Activated CD4-positive, alpha-beta T cell treated with anti-CD3 and anti-CD28 coated beads, Interleukin-2, amount 10 ng/mL, durations not matched to agents 24 days and 14 days (primary cell): ENCODE measurements around the gene ZBTB5. TPM values are rescaled to one million over a fixed set of nuclear protein-coding genes. Genes with fewer than 3 reads are reported as not detected.
"Not testable (repeated sequence)": the region's sequence is repeated elsewhere in the genome, so short reads cannot be mapped to it uniquely, and the experiment has no call there.

Source experiments
- DNase-seq: peaks from one replicate; pipeline ENCODE4 v3.0.0; 2022
- H3K27ac Mint-ChIP-seq: one replicate; pipeline ENCODE4 v1.8.0; 2022; ENCODE audit warnings: mild to moderate bottlenecking, mixed read lengths
- H3K27me3 Mint-ChIP-seq: one replicate; pipeline ENCODE4 v1.8.0; 2022; ENCODE audit warnings: mixed read lengths
- H3K36me3 Mint-ChIP-seq: one replicate; pipeline ENCODE4 v1.8.0; 2022; ENCODE audit warnings: low read depth, mild to moderate bottlenecking, mixed read lengths
- H3K4me1 Mint-ChIP-seq: one replicate; pipeline ENCODE4 v1.8.0; 2021; ENCODE audit warnings: mixed read lengths
- H3K4me3 Mint-ChIP-seq: one replicate; pipeline ENCODE4 v1.8.0; 2022; ENCODE audit warnings: mild to moderate bottlenecking, moderate library complexity, mixed read lengths
- H3K9me3 Mint-ChIP-seq: one replicate; pipeline ENCODE4 v1.8.0; 2021; ENCODE audit warnings: mixed read lengths
- intact Hi-C: fragments of 100-400 bp; cut with micrococcal nuclease; formaldehyde crosslinking; loops from one replicate; pipeline ENCODE4 v1.15.1; 2023
- total RNA-seq: library from RNA; stranded (reverse); gene quantifications from 2 replicates; pipeline ENCODE4 v1.2.3, GENCODE V29; 2022

The ZBTB5 gene
- total RNA-seq, 1 donor from 2014 or later = 9.5 TPM

- no peaks in the 10 kb centered on the region for H3K36me3 Mint-ChIP-seq
- no peak overlapping the region for H3K4me3 Mint-ChIP-seq
- peak; percentile 75 for DNase-seq
- H3K27ac Mint-ChIP-seq = peak overlapping the region; percentile 37
- intact Hi-C loops = no loop called here
- peaks cover 4% of the 10 kb centered on the region for H3K27me3 Mint-ChIP-seq
- peaks cover 9% of the 10 kb centered on the region for H3K4me1 Mint-ChIP-seq
- H3K9me3 Mint-ChIP-seq = no peaks in the 10 kb centered on the region
Measured at GRCh38 chr9:37408933-37409710, 56.1 kb downstream of the ZBTB5 start.

- H3K27me3 Mint-ChIP-seq = peaks cover 7% of the 10 kb centered on the region
- DNase-seq = no peak
- H3K4me3 Mint-ChIP-seq = no peak overlapping the region
- H3K36me3 Mint-ChIP-seq = no peaks in the 10 kb centered on the region
- intact Hi-C loops = no loop called here
- no peak overlapping the region for H3K27ac Mint-ChIP-seq
- H3K9me3 Mint-ChIP-seq = no peaks in the 10 kb centered on the region
- H3K4me1 Mint-ChIP-seq = peaks cover 9% of the 10 kb centered on the region
Measured at GRCh38 chr9:37407468-37407867, 57.8 kb downstream of the ZBTB5 start.

- intact Hi-C loops = no loop called here
Measured at GRCh38 chr9:37406603-37407401, 58.4 kb downstream of the ZBTB5 start.

GRCh38 chr9:37405764-37406380 lies 59.4 kb downstream of the ZBTB5 start:
- no peak overlapping the region for H3K4me3 Mint-ChIP-seq
- no peak overlapping the region for H3K27ac Mint-ChIP-seq
- intact Hi-C loops = no loop called here
- H3K36me3 Mint-ChIP-seq = no peaks in the 10 kb centered on the region
- no peaks in the 10 kb centered on the region for H3K9me3 Mint-ChIP-seq
- DNase-seq = no peak
- peaks cover 7% of the 10 kb centered on the region for H3K27me3 Mint-ChIP-seq
- peaks cover 7% of the 10 kb centered on the region for H3K4me1 Mint-ChIP-seq

More at GRCh38 chr9:37406603-37407401, 58.4 kb downstream of the ZBTB5 start:
- H3K9me3 Mint-ChIP-seq = no peaks in the 10 kb centered on the region
- no peak overlapping the region for H3K27ac Mint-ChIP-seq
- H3K4me3 Mint-ChIP-seq = no peak overlapping the region
- DNase-seq = no peak
- H3K36me3 Mint-ChIP-seq = no peaks in the 10 kb centered on the region
- H3K4me1 Mint-ChIP-seq = peaks cover 9% of the 10 kb centered on the region
- H3K27me3 Mint-ChIP-seq = peaks cover 7% of the 10 kb centered on the region

GRCh38 chr9:37405350-37405749 lies 59.9 kb downstream of the ZBTB5 start:
- intact Hi-C loops = no loop called here
- no peak overlapping the region for H3K4me3 Mint-ChIP-seq
- no peak overlapping the region for H3K27ac Mint-ChIP-seq
- H3K4me1 Mint-ChIP-seq = peaks cover 7% of the 10 kb centered on the region
- no peaks in the 10 kb centered on the region for H3K9me3 Mint-ChIP-seq
- DNase-seq = no peak
- no peaks in the 10 kb centered on the region for H3K36me3 Mint-ChIP-seq
- H3K27me3 Mint-ChIP-seq = peaks cover 7% of the 10 kb centered on the region

GRCh38 chr9:37404590-37404989 lies 60.7 kb downstream of the ZBTB5 start:
- H3K4me1 Mint-ChIP-seq = peaks cover 7% of the 10 kb centered on the region
- intact Hi-C loops = no loop called here
- no peak overlapping the region for H3K27ac Mint-ChIP-seq
- H3K9me3 Mint-ChIP-seq = no peaks in the 10 kb centered on the region
- peaks cover 7% of the 10 kb centered on the region for H3K27me3 Mint-ChIP-seq
- no peaks in the 10 kb centered on the region for H3K36me3 Mint-ChIP-seq
- H3K4me3 Mint-ChIP-seq = no peak overlapping the region
- DNase-seq = no peak

GRCh38 chr9:37399336-37399735 lies 65.9 kb downstream of the ZBTB5 start:
- no peaks in the 10 kb centered on the region for H3K9me3 Mint-ChIP-seq
- no peaks in the 10 kb centered on the region for H3K4me1 Mint-ChIP-seq
- DNase-seq = no peak

GRCh38 chr9:37398464-37399025 lies 66.7 kb downstream of the ZBTB5 start:
- H3K9me3 Mint-ChIP-seq = no peaks in the 10 kb centered on the region
- H3K36me3 Mint-ChIP-seq = no peaks in the 10 kb centered on the region
- H3K4me3 Mint-ChIP-seq = no peak overlapping the region
- DNase-seq = no peak
- intact Hi-C loops = no loop called here
- H3K4me1 Mint-ChIP-seq = no peaks in the 10 kb centered on the region
- no peak overlapping the region for H3K27ac Mint-ChIP-seq
- peaks cover 3% of the 10 kb centered on the region for H3K27me3 Mint-ChIP-seq

More at GRCh38 chr9:37399336-37399735, 65.9 kb downstream of the ZBTB5 start:
- peaks cover 3% of the 10 kb centered on the region for H3K27me3 Mint-ChIP-seq
- intact Hi-C loops = no loop called here
- no peak overlapping the region for H3K27ac Mint-ChIP-seq
- no peak overlapping the region for H3K4me3 Mint-ChIP-seq
- no peaks in the 10 kb centered on the region for H3K36me3 Mint-ChIP-seq

GRCh38 chr9:37397948-37398347 lies 67.3 kb downstream of the ZBTB5 start:
- H3K4me1 Mint-ChIP-seq, DNase-seq, H3K27me3 Mint-ChIP-seq, intact Hi-C loops, H3K9me3 Mint-ChIP-seq, H3K27ac Mint-ChIP-seq, H3K36me3 Mint-ChIP-seq, H3K4me3 Mint-ChIP-seq: not testable (repeated sequence)

GRCh38 chr9:37395663-37396062 lies 69.6 kb downstream of the ZBTB5 start:
- Mint-ChIP-seq H3K36me3 (no peaks in the 10 kb centered on the region), H3K27ac (no peak overlapping the region), H3K9me3 (no peaks in the 10 kb centered on the region), H3K4me3 (no peak overlapping the region), H3K27me3 (no peaks in the 10 kb centered on the region), H3K4me1 (no peaks in the 10 kb centered on the region)
- intact Hi-C loops = no loop called here
- DNase-seq = no peak

GRCh38 chr9:37395229-37395628 lies 70.0 kb downstream of the ZBTB5 start:
- no peaks in the 10 kb centered on the region for H3K4me1 Mint-ChIP-seq

GRCh38 chr9:37392272-37392671 lies 73.0 kb downstream of the ZBTB5 start:
- no peak for DNase-seq
- Mint-ChIP-seq H3K27me3 (no peaks in the 10 kb centered on the region), H3K36me3 (no peaks in the 10 kb centered on the region), H3K4me1 (no peaks in the 10 kb centered on the region), H3K27ac (no peak overlapping the region), H3K9me3 (no peaks in the 10 kb centered on the region), H3K4me3 (no peak overlapping the region)
- intact Hi-C loops = loop anchor here (5.0 kb wide), 1 partner anchor 395 kb away; no protein-coding TSS in a partner anchor

More at GRCh38 chr9:37395229-37395628, 70.0 kb downstream of the ZBTB5 start:
- no peaks in the 10 kb centered on the region for H3K27me3 Mint-ChIP-seq
- no peaks in the 10 kb centered on the region for H3K36me3 Mint-ChIP-seq
- no peak overlapping the region for H3K27ac Mint-ChIP-seq
- intact Hi-C loops = no loop called here
- H3K9me3 Mint-ChIP-seq = no peaks in the 10 kb centered on the region
- DNase-seq = no peak
- H3K4me3 Mint-ChIP-seq = no peak overlapping the region

- no peak overlapping the region for H3K27ac Mint-ChIP-seq
- H3K36me3 Mint-ChIP-seq = no peaks in the 10 kb centered on the region
- H3K9me3 Mint-ChIP-seq = no peaks in the 10 kb centered on the region
- no peaks in the 10 kb centered on the region for H3K27me3 Mint-ChIP-seq
- intact Hi-C loops = loop anchor here (5.0 kb wide), 1 partner anchor 393 kb away; no protein-coding TSS in a partner anchor
- H3K4me1 Mint-ChIP-seq = no peaks in the 10 kb centered on the region
- no peak overlapping the region for H3K4me3 Mint-ChIP-seq
- peak; percentile 80 for DNase-seq
Measured at GRCh38 chr9:37390759-37391158, 74.5 kb downstream of the ZBTB5 start.
